CD14-positive monocyte (primary cell): ENCODE measurements around the gene DLX6. TPM values are rescaled to one million over a fixed set of nuclear protein-coding genes. Genes with fewer than 3 reads are reported as not detected.

Experiments
- DNase-seq, 3 donors: peaks; one replicate each; pipeline ENCODE4 v3.0.0-alpha.2; 2011 to 2022
- H2AFZ ChIP-seq: 2 replicates; pipeline ENCODE4 v1.6.0; 2012; ENCODE audit warnings: mild to moderate bottlenecking, low read depth, low read length, inconsistent platforms; ENCODE audit not compliant: insufficient read depth, poor library complexity, severe bottlenecking
- H3K27ac ChIP-seq, 2 donors: 1 replicate in 1 of 2; 2 replicates in 1 of 2; pipeline ENCODE4 v1.5.1; 2012 to 2013; ENCODE audit warnings: low read length in 2 of 2, control low read depth in 1 of 2, inconsistent platforms in 1 of 2, low read depth in 1 of 2, mild to moderate bottlenecking in 1 of 2
- H3K27me3 ChIP-seq, 2 donors: one replicate each; pipeline versions ENCODE4 v1.6.0 to v1.6.1; 2011 to 2013; ENCODE audit warnings: low read length in 2 of 2; ENCODE audit not compliant: control insufficient read depth in 2 of 2, insufficient read depth in 2 of 2
- H3K36me3 ChIP-seq, 2 donors: replicated peaks in 1 of 2; 1 replicate in 1 of 2; 2 replicates in 1 of 2; pipeline versions ENCODE4 v1.5.1 to v1.6.1; 2012 to 2013; ENCODE audit warnings: low read length in 2 of 2, control low read depth in 1 of 2, inconsistent platforms in 1 of 2, mild to moderate bottlenecking in 1 of 2; ENCODE audit not compliant: insufficient read depth in 2 of 2, control insufficient read depth in 1 of 2
- H3K4me1 ChIP-seq, 2 donors: 1 replicate in 1 of 2; 2 replicates in 1 of 2; pipeline versions ENCODE4 v1.5.1 to v1.6.1; 2012 to 2013; ENCODE audit warnings: low read length in 2 of 2, control low read depth in 1 of 2, inconsistent platforms in 1 of 2, mild to moderate bottlenecking in 1 of 2, moderate library complexity in 1 of 2; ENCODE audit not compliant: insufficient read depth in 2 of 2, control insufficient read depth in 1 of 2
- H3K4me2 ChIP-seq: replicated peaks from 2 replicates; pipeline ENCODE3; 2012; ENCODE audit warnings: low read length, moderate library complexity, mild to moderate bottlenecking; ENCODE audit not compliant: poor library complexity, severe bottlenecking; ENCODE audit errors: extremely low read depth
- H3K4me3 ChIP-seq, 3 experiments: fragments of 200-600 bp in 1 of 3; sonication (generic) in 1 of 3; replicated peaks in 1 of 3; 1 replicate in 2 of 3; 2 replicates in 1 of 3; pipeline ENCODE4 v1.5.1; 2011 to 2013; ENCODE audit warnings: low read length in 3 of 3, mild to moderate bottlenecking in 3 of 3, control low read depth in 2 of 3, low read depth in 2 of 3, inconsistent platforms in 1 of 3, moderate library complexity in 1 of 3
- H3K79me2 ChIP-seq: 2 replicates; pipeline ENCODE4 v1.6.0; 2012; ENCODE audit warnings: mild to moderate bottlenecking, control low read depth, inconsistent platforms, low read length, moderate library complexity; ENCODE audit not compliant: insufficient read depth
- H3K9ac ChIP-seq: 2 replicates; pipeline ENCODE4 v1.6.0; 2017; ENCODE audit warnings: low read length, mild to moderate bottlenecking; ENCODE audit not compliant: insufficient read depth, poor library complexity, severe bottlenecking
- H3K9me3 ChIP-seq, 2 donors: replicated peaks in 1 of 2; 1 replicate in 1 of 2; 2 replicates in 1 of 2; pipeline versions ENCODE4 v1.5.1 to v1.6.1; 2012 to 2013; ENCODE audit warnings: low read length in 2 of 2, control low read depth in 1 of 2; ENCODE audit not compliant: control insufficient read depth in 1 of 2, insufficient read depth in 1 of 2
- H4K20me1 ChIP-seq: 2 replicates; pipeline ENCODE4 v1.6.0; 2012; ENCODE audit warnings: mild to moderate bottlenecking, low read length, control low read depth, moderate library complexity; ENCODE audit not compliant: insufficient read depth
- H3K27ac Mint-ChIP-seq, 7 donors: one replicate each; pipeline ENCODE4 v1.8.0; 2020; ENCODE audit warnings: mild to moderate bottlenecking in 7 of 7, mixed read lengths in 7 of 7, moderate library complexity in 6 of 7, inconsistent platforms in 2 of 7
- H3K27me3 Mint-ChIP-seq, 3 donors: one replicate each; pipeline ENCODE4 v1.8.0; 2021 to 2022; ENCODE audit warnings: low read depth in 3 of 3, mild to moderate bottlenecking in 3 of 3, mixed read lengths in 3 of 3, moderate library complexity in 3 of 3, inconsistent platforms in 1 of 3
- H3K36me3 Mint-ChIP-seq, 2 donors: one replicate each; pipeline ENCODE4 v1.8.0; 2020; ENCODE audit warnings: mixed read lengths in 2 of 2, inconsistent platforms in 1 of 2, mild to moderate bottlenecking in 1 of 2
- H3K4me1 Mint-ChIP-seq: one replicate; pipeline ENCODE4 v1.8.0; 2020; ENCODE audit warnings: mild to moderate bottlenecking, mixed read lengths
- H3K4me3 Mint-ChIP-seq, 2 donors: one replicate each; pipeline ENCODE4 v1.8.0; 2020; ENCODE audit warnings: mild to moderate bottlenecking in 2 of 2, mixed read lengths in 2 of 2, moderate library complexity in 1 of 2
- H3K9me3 Mint-ChIP-seq, 7 donors: one replicate each; pipeline ENCODE4 v1.8.0; 2020 to 2022; ENCODE audit warnings: mixed read lengths in 7 of 7, mild to moderate bottlenecking in 6 of 7, moderate library complexity in 6 of 7, inconsistent platforms in 2 of 7
- WGBS: methylation state at CpG from one replicate; pipeline ENCODE4 v1.1.5; 2013; ENCODE audit warnings: missing lambda C conversion rate; ENCODE audit not compliant: insufficient coverage; 5-methylcytosine and 5-hydroxymethylcytosine counted together
- intact Hi-C, 2 donors: fragments of 100-400 bp; cut with micrococcal nuclease; formaldehyde crosslinking; loops; one replicate each; pipeline versions ENCODE4 v1.15.0 to v1.15.1; 2023
- polyA plus RNA-seq, 3 donors: library from polyadenylated mRNA; depleted of rRNA in 1 of 3; unstranded in 2 of 3; stranded (reverse) in 1 of 3; fragments of 300-500 nt in 2 of 3; fragments of >200 nt in 1 of 3; fragmentation: Illumina TruSeq in 2 of 3; gene quantifications; 1 replicate in 2 of 3; 2 replicates in 1 of 3; pipeline ENCODE4 v1.2.3, GENCODE V29; 2012 to 2021
- TF ChIP-seq, protein P1 (sequence below): fragments of 200-600 bp; IDR thresholded peaks from one replicate; pipeline ENCODE4 v1.8.0; 2022; ENCODE audit warnings: antibody characterized with exemption, mild to moderate bottlenecking

The DLX6 gene
- polyA plus RNA-seq, 3 donors = not detected

DNA sequence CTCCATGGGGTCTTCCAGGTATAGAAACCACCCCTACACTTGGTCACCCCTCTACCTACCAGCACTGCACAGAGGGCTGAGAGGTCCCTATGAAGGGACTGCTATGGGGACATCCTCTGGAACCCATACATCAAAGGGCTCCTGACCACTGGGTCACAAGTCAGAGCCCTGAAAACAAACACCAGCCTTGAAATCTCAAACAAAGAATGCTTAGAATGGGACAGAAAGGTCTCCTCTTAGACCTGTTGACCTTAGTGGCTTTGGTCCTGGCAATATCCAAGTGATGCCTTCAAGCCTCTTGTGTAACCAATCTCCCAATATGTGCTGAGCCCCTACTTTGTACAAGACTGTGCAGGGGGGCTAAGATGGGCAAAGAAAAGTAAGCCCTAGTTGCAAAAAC, 34.6 kb upstream of the DLX6 start:
- TF ChIP-seq, protein P1, sequence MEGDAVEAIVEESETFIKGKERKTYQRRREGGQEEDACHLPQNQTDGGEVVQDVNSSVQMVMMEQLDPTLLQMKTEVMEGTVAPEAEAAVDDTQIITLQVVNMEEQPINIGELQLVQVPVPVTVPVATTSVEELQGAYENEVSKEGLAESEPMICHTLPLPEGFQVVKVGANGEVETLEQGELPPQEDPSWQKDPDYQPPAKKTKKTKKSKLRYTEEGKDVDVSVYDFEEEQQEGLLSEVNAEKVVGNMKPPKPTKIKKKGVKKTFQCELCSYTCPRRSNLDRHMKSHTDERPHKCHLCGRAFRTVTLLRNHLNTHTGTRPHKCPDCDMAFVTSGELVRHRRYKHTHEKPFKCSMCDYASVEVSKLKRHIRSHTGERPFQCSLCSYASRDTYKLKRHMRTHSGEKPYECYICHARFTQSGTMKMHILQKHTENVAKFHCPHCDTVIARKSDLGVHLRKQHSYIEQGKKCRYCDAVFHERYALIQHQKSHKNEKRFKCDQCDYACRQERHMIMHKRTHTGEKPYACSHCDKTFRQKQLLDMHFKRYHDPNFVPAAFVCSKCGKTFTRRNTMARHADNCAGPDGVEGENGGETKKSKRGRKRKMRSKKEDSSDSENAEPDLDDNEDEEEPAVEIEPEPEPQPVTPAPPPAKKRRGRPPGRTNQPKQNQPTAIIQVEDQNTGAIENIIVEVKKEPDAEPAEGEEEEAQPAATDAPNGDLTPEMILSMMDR = no peak
- no peak overlapping the region for H3K27ac Mint-ChIP-seq

DNA sequence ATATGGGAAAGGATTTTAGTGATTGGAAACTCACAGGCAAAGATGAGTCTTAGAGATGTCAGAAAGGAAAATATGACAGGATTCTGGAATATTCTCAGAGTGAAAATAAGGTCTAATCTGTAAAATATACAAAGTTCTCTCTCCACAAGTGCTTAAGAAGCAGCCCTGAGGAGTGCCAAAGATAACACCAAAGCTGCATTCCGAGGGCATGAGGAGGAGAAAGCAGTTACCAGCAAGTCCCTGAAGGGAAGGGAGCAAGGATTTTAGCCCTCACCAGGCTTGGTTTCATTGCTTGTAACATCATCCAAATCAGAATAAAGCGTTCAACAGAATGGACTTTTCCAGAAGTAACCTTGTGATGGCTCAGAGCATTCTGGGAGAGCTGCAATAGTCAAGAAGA, 31.4 kb upstream of the DLX6 start:
- 100% methylated on average over 1 of the region's 2 CpGs for WGBS
- Histone ChIP-seq H3K27ac (no peak overlapping the region), H3K27me3 (peaks cover 0 to 3% of the 10 kb centered on the region in 2 donors), H3K4me2 (no peak overlapping the region), H3K4me1 (no peaks in the 10 kb centered on the region), H2AFZ (no peak overlapping the region), H3K79me2 (no peaks in the 10 kb centered on the region), H4K20me1 (no peaks in the 10 kb centered on the region), H3K9ac (no peak overlapping the region), H3K36me3 (no peaks in the 10 kb centered on the region), H3K4me3 (no peak overlapping the region), H3K9me3 (no peaks in the 10 kb centered on the region)
- TF ChIP-seq, protein P1 = no peak
- H3K4me3 Mint-ChIP-seq = no peak overlapping the region
- no peaks in the 10 kb centered on the region for H3K4me1 Mint-ChIP-seq
- peaks cover 0 to 5% (median 2%) of the 10 kb centered on the region in 7 donors for H3K9me3 Mint-ChIP-seq
- peaks cover 1 to 7% (median 4%) of the 10 kb centered on the region in 3 donors for H3K27me3 Mint-ChIP-seq
- no peak overlapping the region for H3K27ac Mint-ChIP-seq
- no peaks in the 10 kb centered on the region for H3K36me3 Mint-ChIP-seq
- no peak for DNase-seq
- intact Hi-C loops = no loop called here

More for the DNA sequence above, 34.6 kb upstream of the DLX6 start:
- Mint-ChIP-seq H3K4me3 (no peak overlapping the region), H3K36me3 (no peaks in the 10 kb centered on the region), H3K27me3 (peaks cover 1 to 7% (median 4%) of the 10 kb centered on the region in 3 donors), H3K9me3 (peaks cover 0 to 7% (median 2%) of the 10 kb centered on the region in 7 donors), H3K4me1 (no peaks in the 10 kb centered on the region)
- intact Hi-C loops = no loop called here
- no peak for DNase-seq
- no peaks in the 10 kb centered on the region for H3K79me2 ChIP-seq
- no peak overlapping the region for H3K4me2 ChIP-seq
- no peak overlapping the region for H3K27ac ChIP-seq
- H3K36me3 ChIP-seq = no peaks in the 10 kb centered on the region
- no peak overlapping the region for H3K4me3 ChIP-seq
- H2AFZ ChIP-seq = no peak overlapping the region
- peaks cover 0 to 3% of the 10 kb centered on the region in 2 donors for H3K27me3 ChIP-seq
- H3K4me1 ChIP-seq = no peaks in the 10 kb centered on the region
- H3K9ac ChIP-seq = no peak overlapping the region
- H4K20me1 ChIP-seq = no peaks in the 10 kb centered on the region
- no peaks in the 10 kb centered on the region for H3K9me3 ChIP-seq
